Fibroblast of the conjunctiva (primary cell): ENCODE measurements around the gene WHRN.

Source experiments
- DNase-seq: peaks from one replicate; pipeline ENCODE4 v3.0.0-alpha.2; 2010; ENCODE audit warnings: low read depth

Gene WHRN

DNA sequence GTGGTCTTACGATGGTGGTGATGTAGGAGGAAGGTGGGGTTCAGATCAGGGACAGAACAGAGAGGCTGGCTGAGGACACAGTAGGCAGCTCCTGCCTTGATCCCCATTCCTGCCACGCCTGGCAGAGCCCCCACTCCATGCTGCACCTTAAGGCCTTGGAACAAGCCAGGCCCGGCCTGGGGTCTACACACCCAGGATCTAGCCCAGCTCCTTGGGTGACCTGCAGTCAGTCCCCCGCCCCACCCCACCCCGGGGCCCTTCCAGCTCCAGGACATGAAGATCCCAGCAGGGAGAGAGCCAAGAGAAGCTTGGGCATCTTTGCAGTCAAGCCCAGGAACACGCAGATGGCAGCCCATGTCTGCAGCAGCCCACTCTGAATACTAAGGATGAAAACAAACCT is 34.7 kb downstream of the WHRN start:
- DNase-seq: no peak

- no peak for DNase-seq
These were observed 35.2 kb downstream of the WHRN start for GRCh38 chr9:114470121-114470520.

GRCh38 chr9:114469091-114469853 is 36.0 kb downstream of the WHRN start:
- no peak for DNase-seq

GRCh38 chr9:114467910-114468309 is 37.4 kb downstream of the WHRN start:
- DNase-seq: no peak

- DNase-seq: no peak
These were observed 38.0 kb downstream of the WHRN start for GRCh38 chr9:114467226-114467750.

- no peak for DNase-seq
These were observed 39.1 kb downstream of the WHRN start for GRCh38 chr9:114465906-114466900.

GRCh38 chr9:114465417-114465816 is 39.9 kb downstream of the WHRN start:
- no peak for DNase-seq

- no peak for DNase-seq
These were observed 40.8 kb downstream of the WHRN start for GRCh38 chr9:114464281-114465051.

DNA sequence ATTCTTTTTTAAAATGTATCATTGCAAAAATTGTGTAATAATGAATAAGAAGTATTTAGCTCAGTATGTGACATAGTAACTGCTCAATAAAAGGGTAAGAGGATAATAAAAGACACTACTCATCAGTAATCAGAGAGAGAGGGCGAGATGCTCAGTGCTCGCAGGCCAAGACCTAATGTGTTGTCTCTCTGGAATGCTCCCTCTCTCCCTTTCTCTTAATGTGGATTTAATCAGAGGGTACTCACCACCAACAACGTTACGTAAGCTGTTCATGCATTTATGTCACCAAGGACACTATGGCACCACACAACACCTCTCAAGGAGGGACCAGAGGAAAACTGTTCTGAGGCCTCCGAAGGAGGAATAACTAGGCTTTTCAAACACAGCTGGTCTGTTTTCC is 42.5 kb downstream of the WHRN start:
- DNase-seq: no peak

DNA sequence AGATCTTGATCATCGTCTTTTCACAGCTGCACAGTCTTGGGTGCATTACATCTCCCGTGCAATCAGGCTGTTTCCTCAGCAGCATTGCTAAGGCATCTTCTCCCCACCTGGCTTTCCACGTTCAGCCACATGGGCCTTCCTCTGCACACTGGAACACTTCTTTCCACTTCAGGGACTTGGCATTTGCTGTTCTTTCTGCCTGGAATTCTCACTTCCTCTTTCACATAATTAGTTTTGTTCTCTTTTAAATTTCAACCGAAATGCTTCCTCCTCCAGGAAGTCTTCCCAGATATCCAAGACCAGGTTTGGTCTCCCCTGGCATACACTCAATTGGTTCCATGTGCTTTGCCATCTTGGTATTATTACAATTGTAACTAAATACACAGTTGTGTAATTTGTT is 43.8 kb downstream of the WHRN start:
- no peak for DNase-seq

DNA sequence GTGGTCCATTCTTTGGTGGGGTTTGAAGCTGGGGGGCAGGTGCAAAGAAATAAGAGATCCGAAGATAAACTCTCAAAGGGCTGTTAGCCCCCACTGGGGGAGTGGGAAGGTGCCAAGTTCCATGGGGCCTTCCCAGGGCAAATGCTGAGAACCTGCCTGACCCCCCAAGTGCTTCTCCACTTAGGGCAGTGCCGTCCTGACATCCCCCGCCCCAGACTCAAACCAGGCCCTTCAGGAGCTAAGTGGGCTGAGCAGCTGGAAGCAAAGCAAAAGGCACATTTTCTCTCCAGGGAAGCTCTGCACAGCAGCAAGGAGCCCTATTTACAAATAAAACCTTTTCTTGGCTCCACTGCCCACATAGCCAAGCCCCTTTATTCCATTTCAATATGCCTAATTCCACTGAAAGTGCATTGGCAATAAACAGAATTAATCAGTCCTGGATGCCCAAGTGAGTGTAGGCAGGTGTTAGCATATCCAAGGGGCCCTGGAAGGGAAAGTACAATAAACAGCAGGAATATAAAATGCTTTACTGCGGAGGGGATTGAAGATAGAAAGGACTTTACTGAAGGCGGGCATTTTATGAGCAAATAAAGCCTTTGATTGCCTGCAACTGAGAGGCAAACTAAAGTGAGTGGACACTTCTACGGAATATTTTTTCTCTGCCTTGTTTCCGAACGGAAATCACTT is 44.6 kb downstream of the WHRN start:
- no peak for DNase-seq

DNA sequence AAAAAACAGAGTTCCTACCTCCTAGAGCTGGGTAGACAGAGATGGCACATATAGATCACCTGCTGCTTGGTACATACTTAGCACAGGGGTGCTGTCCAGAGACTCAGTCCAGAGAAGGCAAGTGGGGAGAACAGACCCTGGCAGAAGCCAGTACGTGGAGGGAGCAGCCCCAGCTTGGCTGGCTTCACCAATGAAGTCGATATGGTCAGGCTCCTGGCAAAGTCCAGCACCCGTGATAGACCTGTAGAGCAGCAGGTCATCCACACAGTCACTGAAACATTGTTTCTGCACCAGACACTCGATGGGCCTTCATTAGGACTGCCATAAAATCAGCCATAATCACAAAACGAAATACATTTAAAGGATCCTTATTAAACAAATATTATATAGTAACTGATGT is 45.8 kb downstream of the WHRN start:
- DNase-seq: no peak

- DNase-seq: no peak
These were observed 48.3 kb downstream of the WHRN start for GRCh38 chr9:114456929-114457328.

GRCh38 chr9:114454652-114455051 is 50.6 kb downstream of the WHRN start:
- DNase-seq: no peak

GRCh38 chr9:114452219-114453165 is 52.8 kb downstream of the WHRN start:
- no peak for DNase-seq

DNA sequence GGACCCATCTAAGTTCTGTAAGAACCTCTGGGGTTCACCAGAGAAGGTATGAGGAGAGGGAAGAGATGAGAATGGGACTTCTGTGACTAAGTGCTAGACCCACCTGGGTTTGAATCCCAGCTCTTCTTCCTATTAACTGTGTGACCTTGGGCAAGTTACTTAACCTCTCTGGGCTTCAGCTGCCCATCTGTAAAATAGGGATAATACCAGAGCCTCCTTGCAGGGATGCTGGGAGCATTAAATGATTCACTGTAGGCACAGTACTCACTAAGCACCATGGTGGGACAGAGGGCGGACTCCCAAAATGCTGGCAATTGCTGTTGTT is 53.6 kb downstream of the WHRN start:
- DNase-seq: no peak

DNA sequence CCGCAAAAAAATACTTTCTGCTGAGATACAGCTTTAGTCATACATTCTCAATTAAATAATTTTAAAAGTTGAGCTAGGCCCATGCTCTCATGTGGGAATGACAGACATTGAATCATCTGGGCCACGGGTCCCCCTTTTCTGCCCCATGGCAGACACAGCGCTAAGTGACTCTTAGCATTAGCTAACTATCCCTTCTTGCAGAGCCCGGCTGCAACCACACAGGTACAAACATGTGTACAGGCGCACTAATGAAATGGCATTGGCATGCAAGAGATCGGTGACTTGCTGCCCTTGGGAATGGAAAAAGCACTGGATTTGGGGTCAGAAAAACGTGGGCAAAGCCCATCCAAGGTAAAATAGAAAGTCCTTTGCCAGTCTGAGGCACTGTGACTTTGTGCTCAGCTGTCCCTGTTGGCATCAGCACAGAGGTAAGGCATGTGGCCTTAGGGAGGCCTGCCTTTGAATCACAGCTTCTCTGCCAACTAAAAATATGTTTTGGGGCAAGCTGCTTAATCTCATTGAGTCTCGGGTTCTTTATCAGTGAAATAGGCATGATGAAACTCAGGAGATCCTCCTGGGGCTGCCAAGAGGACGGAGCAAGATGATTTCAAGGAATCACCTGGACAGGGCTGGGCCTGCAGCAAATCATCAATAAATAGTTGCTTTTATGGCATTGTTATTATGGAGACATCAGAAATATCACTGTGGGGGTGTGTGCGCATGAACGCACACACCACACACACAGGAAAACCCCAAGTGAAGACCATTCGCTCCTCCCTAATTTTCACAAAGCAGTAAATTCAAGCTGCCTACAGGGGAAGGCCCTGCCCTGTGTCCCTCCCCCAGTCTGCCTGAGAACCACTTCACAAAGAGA is 54.2 kb downstream of the WHRN start:
- no peak for DNase-seq

GRCh38 chr9:114450181-114450580 is 55.1 kb downstream of the WHRN start:
- no peak for DNase-seq

DNA sequence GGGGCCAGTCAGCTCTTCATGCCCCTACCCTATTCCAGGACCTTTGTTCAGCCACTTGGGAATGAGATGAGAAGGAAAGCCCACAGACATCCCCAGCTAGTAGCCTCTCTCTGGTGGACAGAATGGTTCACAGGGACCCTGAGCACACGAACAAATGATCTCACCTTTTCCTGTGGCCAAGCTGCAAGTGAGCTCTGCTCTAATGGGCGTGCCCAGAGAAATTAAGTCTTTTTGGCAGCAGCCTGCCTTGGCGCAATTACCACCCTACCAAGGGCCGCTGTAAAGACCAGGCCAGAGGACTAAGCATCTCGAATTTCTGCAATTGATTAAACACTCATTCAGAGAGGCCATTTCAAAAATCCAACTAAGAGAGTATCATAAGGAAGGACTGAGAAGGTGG is 56.0 kb downstream of the WHRN start:
- no peak for DNase-seq

DNA sequence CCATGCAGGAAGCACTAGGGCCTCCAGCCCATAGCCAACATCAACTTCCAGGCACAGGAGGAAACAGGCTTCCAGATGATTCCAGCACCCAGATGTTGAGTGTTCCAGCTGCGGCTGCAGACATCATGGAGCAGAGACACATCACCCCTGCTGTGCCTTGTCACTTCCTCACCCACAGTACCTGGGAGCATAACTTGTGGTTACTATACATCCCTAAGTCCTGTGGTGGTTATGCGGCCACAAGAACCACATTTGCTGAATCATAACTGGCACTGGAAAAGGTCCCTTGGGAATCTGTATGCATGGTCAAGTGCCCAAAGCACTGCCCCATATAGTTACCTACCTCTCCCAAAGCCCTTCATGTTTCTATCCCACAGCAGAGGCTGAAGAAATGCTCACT is 56.6 kb downstream of the WHRN start:
- DNase-seq: no peak
